ENCODE data around the gene KIF1B.
"Not testable (repeated sequence)": the region's sequence is repeated elsewhere in the genome, so short reads cannot be mapped to it uniquely, and the experiment has no call there.

KIF1B gene

GRCh38 chr1:10192263-10192662 lies 18.1 kb upstream of the KIF1B start:
- no peak for DNase-seq (ENCODE audit: low spot score)

DNA sequence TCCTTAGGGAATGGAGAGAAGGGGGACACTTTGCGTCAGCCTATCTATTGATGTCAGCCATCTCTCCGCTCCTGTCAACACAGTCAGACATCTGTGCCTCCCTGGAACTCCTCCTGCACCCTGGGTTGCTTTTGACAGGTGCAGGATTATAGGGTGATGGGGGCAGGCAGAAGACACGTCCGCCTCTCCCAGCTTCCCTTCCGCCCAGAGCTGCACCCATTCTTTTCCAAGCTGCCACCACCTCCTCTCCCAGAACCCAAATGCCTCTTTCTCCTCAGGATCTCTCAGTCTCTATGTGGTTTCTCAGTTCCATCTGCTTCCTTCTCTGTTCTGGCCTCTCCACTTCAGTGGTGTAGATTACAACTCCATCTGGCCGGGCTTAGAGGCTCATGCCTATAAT lies 17.1 kb upstream of the KIF1B start:
- DNase-seq (ENCODE audit: low spot score): no peak

DNA sequence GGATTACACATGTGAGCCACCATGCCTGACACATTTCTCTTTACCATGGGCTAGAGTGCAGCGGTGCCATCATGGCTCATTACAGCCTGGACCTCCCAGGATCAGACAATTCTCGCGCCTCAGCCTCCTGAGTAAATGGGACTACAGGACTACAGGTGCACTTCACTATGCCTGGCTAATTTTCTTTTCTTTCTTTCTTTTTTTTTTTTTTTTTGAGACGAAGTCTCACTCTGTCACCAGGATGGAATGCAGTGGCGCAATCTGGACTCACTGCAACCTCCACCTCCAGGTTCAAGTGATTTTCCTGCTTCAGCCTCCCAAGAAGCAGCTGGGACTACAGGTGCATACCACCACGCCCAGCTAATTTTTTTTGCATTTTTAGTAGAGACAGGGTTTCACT lies 14.8 kb upstream of the KIF1B start:
- DNase-seq (ENCODE audit: low spot score): no peak

GRCh38 chr1:10196976-10197375 lies 13.4 kb upstream of the KIF1B start:
- DNase-seq (ENCODE audit: low spot score): no peak

DNA sequence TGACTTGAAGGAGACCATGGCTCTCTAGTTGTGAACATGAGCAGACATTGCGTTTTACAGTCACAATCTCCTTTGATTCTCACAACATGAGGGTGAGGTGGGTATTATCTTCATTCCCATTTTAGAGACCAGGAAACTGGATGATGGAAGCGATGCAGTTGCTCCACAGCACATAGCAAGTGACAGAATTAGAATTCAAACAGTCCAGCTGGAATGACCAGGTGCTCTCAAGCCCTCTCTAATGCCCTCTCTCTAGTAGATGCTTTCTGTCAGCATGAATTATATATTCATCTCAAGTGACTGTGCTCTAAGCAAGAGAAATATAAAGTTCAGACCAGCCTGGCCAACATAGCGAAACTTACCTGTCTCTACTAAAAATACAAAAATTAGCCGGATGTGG lies 9.8 kb upstream of the KIF1B start:
- DNase-seq (ENCODE audit: low spot score): no peak

GRCh38 chr1:10204003-10204642 lies 6.2 kb upstream of the KIF1B start:
- no peak for DNase-seq (ENCODE audit: low spot score)

- not testable (repeated sequence) for DNase-seq (ENCODE audit: low spot score)
Observed at GRCh38 chr1:10205206-10205605, 5.2 kb upstream of the KIF1B start.

DNA sequence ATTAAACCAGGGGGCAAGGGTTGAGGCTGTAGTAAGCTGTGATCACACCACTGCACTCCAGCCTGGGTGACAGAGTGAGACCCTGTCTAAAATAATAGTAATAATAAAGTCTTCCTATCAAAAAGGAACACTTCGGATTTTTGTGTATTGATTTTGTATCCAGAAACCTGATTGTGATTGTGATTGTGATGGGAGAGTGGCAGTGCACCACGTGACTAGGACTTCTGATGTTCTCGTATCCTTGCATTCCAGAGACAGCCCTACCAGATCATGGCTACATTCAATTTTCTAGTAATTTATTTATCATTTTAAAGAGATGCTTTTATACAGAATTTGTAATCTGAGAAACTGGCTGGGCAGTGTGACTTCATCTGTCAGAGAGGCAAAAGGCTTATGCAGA lies 2.6 kb upstream of the KIF1B start:
- DNase-seq (ENCODE audit: low spot score): no peak

- no peak for DNase-seq (ENCODE audit: low spot score)
Observed at GRCh38 chr1:10208537-10208936, 1.8 kb upstream of the KIF1B start.

GRCh38 chr1:10209590-10209904 lies 823 bp upstream of the KIF1B start:
- no peak for DNase-seq (ENCODE audit: low spot score)

GRCh38 chr1:10210841-10211804 lies 753 bp downstream of the KIF1B start:
- peak; percentile 42 for DNase-seq (ENCODE audit: low spot score)

DNA sequence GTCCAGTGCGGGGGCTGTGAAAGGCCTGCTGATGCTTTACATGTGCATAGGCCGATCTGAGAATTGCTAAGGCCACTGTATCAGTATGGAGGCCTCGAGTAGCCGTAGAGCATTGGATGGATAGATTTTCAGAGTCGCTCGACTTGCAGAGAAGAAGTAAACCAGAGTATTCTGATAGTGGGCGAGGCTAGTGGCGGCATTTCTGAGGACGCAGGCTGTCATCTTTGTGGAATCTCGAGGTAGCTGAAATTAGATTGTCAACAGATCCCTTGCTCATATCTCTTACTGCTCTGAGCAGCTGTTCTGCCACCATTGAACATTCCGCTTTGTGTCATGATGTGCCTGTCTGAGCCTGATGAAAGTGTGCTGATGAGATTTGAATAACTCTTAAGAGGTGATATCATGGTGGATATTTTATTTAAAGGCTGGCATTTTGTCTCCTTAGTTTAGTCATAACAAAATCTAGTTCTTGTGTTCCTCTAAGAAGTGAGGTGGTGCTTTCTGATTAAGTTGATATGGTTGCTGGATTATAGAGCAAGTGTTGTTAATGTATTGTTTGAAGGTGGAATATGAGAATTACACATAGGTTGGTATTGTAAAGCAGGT lies 1.5 kb downstream of the KIF1B start:
- peak; percentile 47 for DNase-seq (ENCODE audit: low spot score)

GRCh38 chr1:10212476-10212875 lies 2.1 kb downstream of the KIF1B start:
- no peak for DNase-seq (ENCODE audit: low spot score)

GRCh38 chr1:10213186-10213705 lies 2.9 kb downstream of the KIF1B start:
- DNase-seq (ENCODE audit: low spot score): no peak

- DNase-seq (ENCODE audit: low spot score): peak; percentile 50
Observed at GRCh38 chr1:10216090-10216749, 5.8 kb downstream of the KIF1B start.

DNA sequence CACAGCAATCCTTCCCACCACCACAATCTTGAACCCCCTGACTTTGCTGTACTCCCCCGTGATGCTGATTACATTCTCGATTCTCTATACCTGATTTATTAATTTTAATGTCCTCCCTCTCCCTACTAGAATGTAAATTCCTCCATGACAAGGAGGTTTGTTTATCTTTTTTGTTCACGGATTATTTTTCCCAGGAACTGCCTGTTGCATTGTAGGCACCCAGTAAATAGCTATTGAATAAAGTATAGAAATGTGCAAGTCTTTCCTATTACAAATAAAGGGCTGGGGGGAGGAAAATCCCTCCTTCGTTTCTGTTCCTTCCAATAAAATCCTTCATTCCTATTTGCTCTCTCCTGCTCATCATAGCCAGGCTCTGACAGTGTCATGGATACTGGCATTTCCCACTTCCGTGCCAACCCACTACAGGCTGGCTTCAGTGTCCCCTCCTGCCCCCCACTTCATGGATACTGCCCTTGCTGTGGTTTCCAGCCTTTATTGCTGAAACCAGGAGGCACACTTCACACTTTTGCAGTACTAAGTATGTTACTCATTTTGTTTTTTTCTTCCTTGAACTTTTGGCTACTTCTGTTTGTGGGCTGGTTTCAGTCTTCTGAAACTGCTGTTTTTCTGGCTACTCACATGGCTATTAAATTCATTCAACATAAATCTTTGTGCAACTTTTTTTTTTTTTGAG lies 7.5 kb downstream of the KIF1B start:
- peak; percentile 60 for DNase-seq (ENCODE audit: low spot score)

- no peak for DNase-seq (ENCODE audit: low spot score)
Observed at GRCh38 chr1:10220200-10220599, 9.8 kb downstream of the KIF1B start.

GRCh38 chr1:10220657-10221056 lies 10.3 kb downstream of the KIF1B start:
- DNase-seq (ENCODE audit: low spot score): not testable (repeated sequence)

- DNase-seq (ENCODE audit: low spot score): no peak
Observed at GRCh38 chr1:10225573-10225972, 15.2 kb downstream of the KIF1B start.

GRCh38 chr1:10228528-10228927 lies 18.2 kb downstream of the KIF1B start:
- DNase-seq (ENCODE audit: low spot score): no peak

DNA sequence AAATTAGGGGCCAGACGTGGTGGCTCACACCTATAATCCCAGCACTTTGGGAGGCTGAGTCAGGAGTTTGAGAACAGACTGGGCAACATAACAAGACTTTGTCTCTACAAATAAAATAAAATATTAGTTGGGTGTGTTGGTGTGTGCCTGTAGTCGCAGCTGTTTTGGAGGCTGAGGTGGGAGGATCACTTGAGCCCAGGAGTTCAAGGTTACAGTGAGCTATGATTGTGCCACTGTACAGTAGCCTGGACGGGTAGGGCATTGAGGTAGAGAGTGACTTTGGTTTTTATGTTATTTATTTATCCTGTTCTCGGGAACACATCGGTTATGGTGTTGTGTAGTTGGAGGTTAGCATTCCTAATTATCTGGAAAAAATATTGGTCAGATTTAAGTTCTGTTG lies 19.5 kb downstream of the KIF1B start:
- no peak for DNase-seq (ENCODE audit: low spot score)

GRCh38 chr1:10232163-10232562 lies 21.8 kb downstream of the KIF1B start:
- no peak for DNase-seq (ENCODE audit: low spot score)

All from activated CD4-positive, alpha-beta T cell treated with anti-CD3 and anti-CD28 coated beads, Interleukin-2, Interleukin-4, amounts not matched to agents 100 ng/mL and 50 ng/mL, durations not matched to agents 16 hours and 8 hours (primary cell).